ENCODE data around the gene ROR1. TPM values are rescaled to one million over a fixed set of nuclear protein-coding genes. Genes with fewer than 3 reads are reported as not detected.

Gene ROR1
- total and polyA plus RNA-seq, 4 experiments from 2014 or later = not detected

GRCh38 chr1:63988941-63989340 is 215.1 kb downstream of the ROR1 start:
- H3K9me3 Mint-ChIP-seq = peaks cover 0 to 6% (median 0%) of the 10 kb centered on the region in 8 donors
- no peaks in the 10 kb centered on the region for H3K36me3 ChIP-seq (ENCODE audit: insufficient read depth, low read length)
- H3K4me3 Mint-ChIP-seq = no peak overlapping the region
- no peaks in the 10 kb centered on the region for H3K4me1 Mint-ChIP-seq
- CTCF ChIA-PET (ENCODE audit: partially characterized antibody) = no interaction called here
- peaks cover 3% of the 10 kb centered on the region for H3K27me3 ChIP-seq (ENCODE audit: insufficient read depth, low read length)
- no peak overlapping the region for H3K4me3 ChIP-seq (ENCODE audit: low read length in 2 of 2)
- no peaks in the 10 kb centered on the region for H3K4me1 ChIP-seq (ENCODE audit: insufficient read depth, low read length)
- intact Hi-C loops (cut with micrococcal nuclease) = no loop called here
- H3K36me3 Mint-ChIP-seq = no peaks in the 10 kb centered on the region
- no peak overlapping the region for H3K27ac ChIP-seq (ENCODE audit: low read depth, low read length)
- no peak overlapping the region for H3K27ac Mint-ChIP-seq
- peaks cover 0 to 7% of the 10 kb centered on the region in 2 donors for H3K27me3 Mint-ChIP-seq
- H3K9me3 ChIP-seq (ENCODE audit: control insufficient read depth in 1 of 2, low read length in 2 of 2) = no peaks in the 10 kb centered on the region
- DNase-seq = no peak
- POLR2A ChIA-PET (ENCODE audit: partially characterized antibody) = no interaction called here

DNA sequence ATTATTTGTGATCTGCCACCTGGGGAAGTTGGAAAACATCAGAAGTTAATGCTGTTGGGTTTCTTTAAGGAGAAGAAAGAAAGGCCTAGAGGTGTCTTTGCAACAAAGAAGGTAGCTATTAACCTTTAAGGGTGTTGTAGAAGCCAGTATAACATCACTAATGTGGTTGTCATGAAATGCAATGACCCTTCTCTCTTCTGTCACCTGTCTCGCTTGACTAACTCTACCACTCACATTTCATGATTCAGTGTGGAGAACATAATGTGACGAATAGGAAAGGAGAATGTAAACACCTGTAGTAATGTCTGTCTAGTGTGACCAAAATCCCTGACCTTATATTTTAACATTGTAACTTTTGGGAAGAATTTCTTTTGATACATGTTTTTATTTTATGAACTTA is 217.9 kb downstream of the ROR1 start:
- Histone ChIP-seq H3K9me3 (ENCODE audit: control insufficient read depth in 1 of 2, low read length in 2 of 2) (no peaks in the 10 kb centered on the region), H3K27ac (ENCODE audit: low read depth, low read length) (no peak overlapping the region), H3K36me3 (ENCODE audit: insufficient read depth, low read length) (no peaks in the 10 kb centered on the region), H3K4me1 (ENCODE audit: insufficient read depth, low read length) (no peaks in the 10 kb centered on the region), H3K27me3 (ENCODE audit: insufficient read depth, low read length) (peaks cover 3% of the 10 kb centered on the region), H3K4me3 (ENCODE audit: low read length in 2 of 2) (no peak overlapping the region)
- DNase-seq = no peak
- intact Hi-C loops (cut with micrococcal nuclease) = no loop called here
- H3K9me3 Mint-ChIP-seq = peaks cover 0 to 6% (median 0%) of the 10 kb centered on the region in 8 donors
- H3K36me3 Mint-ChIP-seq = no peaks in the 10 kb centered on the region
- CTCF ChIA-PET (ENCODE audit: partially characterized antibody) = no interaction called here
- H3K27me3 Mint-ChIP-seq = peaks cover 0 to 6% of the 10 kb centered on the region in 2 donors
- H3K27ac Mint-ChIP-seq = no peak overlapping the region
- H3K4me1 Mint-ChIP-seq = no peaks in the 10 kb centered on the region
- no peak overlapping the region for H3K4me3 Mint-ChIP-seq
- POLR2A ChIA-PET (ENCODE audit: partially characterized antibody) = no interaction called here

DNA sequence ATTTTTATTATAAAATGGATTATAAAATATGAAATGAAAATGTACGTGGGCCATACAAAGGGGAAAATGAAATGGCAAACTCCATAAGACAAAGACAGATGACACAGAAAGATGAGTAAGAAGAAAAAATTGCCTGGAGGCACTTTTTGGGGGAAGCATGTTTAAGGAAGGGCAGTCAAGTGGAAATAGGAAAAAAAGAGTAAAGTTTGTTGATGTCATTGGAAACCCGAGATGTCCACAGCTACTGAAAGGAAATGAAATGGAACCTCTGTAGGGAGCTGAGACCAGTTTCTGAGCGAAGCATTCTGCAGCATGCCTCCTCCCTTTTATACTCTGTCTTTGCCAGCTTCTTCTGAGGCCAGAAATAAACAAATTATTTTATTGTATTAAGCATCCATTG is 226.2 kb downstream of the ROR1 start:
- no peak overlapping the region for H3K4me3 Mint-ChIP-seq
- CTCF ChIA-PET (ENCODE audit: partially characterized antibody) = no interaction called here
- Histone ChIP-seq H3K4me1 (ENCODE audit: insufficient read depth, low read length) (no peaks in the 10 kb centered on the region), H3K4me3 (ENCODE audit: low read length in 2 of 2) (no peak overlapping the region), H3K36me3 (ENCODE audit: insufficient read depth, low read length) (no peaks in the 10 kb centered on the region), H3K9me3 (ENCODE audit: control insufficient read depth in 1 of 2, low read length in 2 of 2) (no peaks in the 10 kb centered on the region), H3K27me3 (ENCODE audit: insufficient read depth, low read length) (no peaks in the 10 kb centered on the region), H3K27ac (ENCODE audit: low read depth, low read length) (no peak overlapping the region)
- H3K27ac Mint-ChIP-seq = no peak overlapping the region
- H3K36me3 Mint-ChIP-seq = no peaks in the 10 kb centered on the region
- POLR2A ChIA-PET (ENCODE audit: partially characterized antibody) = no interaction called here
- H3K9me3 Mint-ChIP-seq = peaks cover 0 to 7% (median 0%) of the 10 kb centered on the region in 8 donors
- intact Hi-C loops (cut with micrococcal nuclease) = no loop called here
- peaks cover 2 to 3% of the 10 kb centered on the region in 2 donors for H3K27me3 Mint-ChIP-seq
- DNase-seq = no peak
- H3K4me1 Mint-ChIP-seq = no peaks in the 10 kb centered on the region

- Histone ChIP-seq H3K9me3 (ENCODE audit: control insufficient read depth in 1 of 2, low read length in 2 of 2) (no peaks in the 10 kb centered on the region), H3K4me1 (ENCODE audit: insufficient read depth, low read length) (no peaks in the 10 kb centered on the region), H3K36me3 (ENCODE audit: insufficient read depth, low read length) (no peaks in the 10 kb centered on the region), H3K4me3 (ENCODE audit: low read length in 2 of 2) (no peak overlapping the region), H3K27me3 (ENCODE audit: insufficient read depth, low read length) (no peaks in the 10 kb centered on the region), H3K27ac (ENCODE audit: low read depth, low read length) (no peak overlapping the region)
- peaks cover 0 to 7% (median 0%) of the 10 kb centered on the region in 8 donors for H3K9me3 Mint-ChIP-seq
- no peak overlapping the region for H3K4me3 Mint-ChIP-seq
- ChIA-PET POLR2A (ENCODE audit: partially characterized antibody) (no interaction called here), CTCF (ENCODE audit: partially characterized antibody) (no interaction called here)
- H3K36me3 Mint-ChIP-seq = no peaks in the 10 kb centered on the region
- intact Hi-C loops (cut with micrococcal nuclease) = no loop called here
- no peak overlapping the region for H3K27ac Mint-ChIP-seq
- H3K27me3 Mint-ChIP-seq = peaks cover 2 to 3% of the 10 kb centered on the region in 2 donors
- H3K4me1 Mint-ChIP-seq = no peaks in the 10 kb centered on the region
- no peak for DNase-seq
Measured at GRCh38 chr1:64001038-64001437, 227.2 kb downstream of the ROR1 start.

- no peak overlapping the region for H3K4me3 Mint-ChIP-seq
Measured at GRCh38 chr1:64004451-64005025, 230.7 kb downstream of the ROR1 start.

DNA sequence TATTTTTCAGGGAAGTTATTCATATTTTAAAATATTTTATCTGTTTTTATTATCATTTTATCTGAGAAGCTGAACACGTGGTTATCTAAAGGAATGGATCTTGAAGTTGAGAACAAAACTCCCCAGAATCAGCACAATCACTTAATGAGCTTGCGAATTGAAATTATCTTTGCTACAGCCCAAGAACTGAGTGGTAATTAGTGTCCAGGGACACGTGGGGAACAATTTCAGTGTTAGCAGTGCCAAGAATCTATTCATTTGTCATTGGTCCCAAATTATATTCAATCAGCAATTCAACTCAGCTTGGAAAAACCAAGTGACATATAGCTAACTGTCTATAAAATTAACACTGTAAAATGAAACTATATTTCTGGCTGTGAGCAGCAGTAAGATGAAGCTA is 232.0 kb downstream of the ROR1 start:
- Histone ChIP-seq H3K27ac (ENCODE audit: low read depth, low read length) (no peak overlapping the region), H3K36me3 (ENCODE audit: insufficient read depth, low read length) (no peaks in the 10 kb centered on the region), H3K4me3 (ENCODE audit: low read length in 2 of 2) (no peak overlapping the region), H3K27me3 (ENCODE audit: insufficient read depth, low read length) (no peaks in the 10 kb centered on the region), H3K9me3 (ENCODE audit: control insufficient read depth in 1 of 2, low read length in 2 of 2) (no peaks in the 10 kb centered on the region), H3K4me1 (ENCODE audit: insufficient read depth, low read length) (no peaks in the 10 kb centered on the region)
- Mint-ChIP-seq H3K9me3 (peaks cover 0 to 7% (median under 1%) of the 10 kb centered on the region in 8 donors), H3K27me3 (peaks cover 3 to 6% of the 10 kb centered on the region in 2 donors), H3K36me3 (no peaks in the 10 kb centered on the region), H3K27ac (no peak overlapping the region), H3K4me1 (no peaks in the 10 kb centered on the region), H3K4me3 (no peak overlapping the region)
- intact Hi-C loops (cut with micrococcal nuclease) = no loop called here
- CTCF ChIA-PET (ENCODE audit: partially characterized antibody) = no interaction called here
- no peak for DNase-seq
- POLR2A ChIA-PET (ENCODE audit: partially characterized antibody) = no interaction called here

More at GRCh38 chr1:64004451-64005025, 230.7 kb downstream of the ROR1 start:
- Histone ChIP-seq H3K4me3 (ENCODE audit: low read length in 2 of 2) (no peak overlapping the region), H3K4me1 (ENCODE audit: insufficient read depth, low read length) (no peaks in the 10 kb centered on the region), H3K36me3 (ENCODE audit: insufficient read depth, low read length) (no peaks in the 10 kb centered on the region), H3K27ac (ENCODE audit: low read depth, low read length) (no peak overlapping the region), H3K9me3 (ENCODE audit: control insufficient read depth in 1 of 2, low read length in 2 of 2) (no peaks in the 10 kb centered on the region), H3K27me3 (ENCODE audit: insufficient read depth, low read length) (no peaks in the 10 kb centered on the region)
- Mint-ChIP-seq H3K4me1 (no peaks in the 10 kb centered on the region), H3K36me3 (no peaks in the 10 kb centered on the region), H3K27ac (no peak overlapping the region), H3K27me3 (peaks cover 0 to 2% of the 10 kb centered on the region in 2 donors), H3K9me3 (peaks cover 0 to 7% (median 0%) of the 10 kb centered on the region in 8 donors)
- POLR2A ChIA-PET (ENCODE audit: partially characterized antibody) = no interaction called here
- intact Hi-C loops (cut with micrococcal nuclease) = no loop called here
- DNase-seq = no peak
- CTCF ChIA-PET (ENCODE audit: partially characterized antibody) = no interaction called here

DNA sequence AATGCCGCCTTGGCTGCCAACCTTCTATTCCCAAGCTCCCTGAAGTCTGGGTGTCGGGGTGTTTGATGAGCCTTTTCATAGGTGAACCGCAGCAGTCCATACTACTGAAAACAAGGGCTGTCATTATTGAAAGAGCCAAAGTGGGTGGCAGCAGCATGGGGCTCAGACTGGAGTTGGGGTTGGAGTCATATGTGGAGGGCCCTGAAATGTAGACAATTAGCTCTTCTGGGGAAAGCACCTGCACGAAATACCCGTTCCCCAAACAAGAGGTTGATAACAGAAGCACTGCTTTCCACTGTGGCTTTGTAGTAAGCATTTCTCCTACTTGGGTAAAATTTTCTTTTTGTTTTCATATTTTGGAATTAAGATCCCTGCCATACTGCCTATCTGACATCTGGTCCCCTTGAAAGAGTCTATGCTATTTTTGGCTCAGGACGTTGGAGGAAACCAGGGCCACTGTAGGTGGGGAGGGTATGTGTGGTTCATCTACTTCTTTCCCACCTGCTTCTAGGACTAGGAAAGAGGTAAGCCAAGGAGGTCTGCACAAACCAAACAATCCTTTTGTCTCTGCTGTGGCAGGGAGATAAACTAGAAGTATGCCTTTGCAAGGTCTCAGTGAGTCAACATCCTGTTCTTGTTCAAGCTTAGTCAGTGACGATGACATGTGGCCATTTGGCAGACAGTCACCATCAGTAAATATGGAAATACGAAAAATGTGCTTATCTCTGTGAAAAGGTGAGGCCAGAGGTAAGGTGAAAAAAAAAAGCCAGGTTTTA is 232.6 kb downstream of the ROR1 start:
- Mint-ChIP-seq H3K4me1 (no peaks in the 10 kb centered on the region), H3K27ac (no peak overlapping the region), H3K27me3 (peaks cover 3 to 7% of the 10 kb centered on the region in 2 donors), H3K36me3 (no peaks in the 10 kb centered on the region), H3K4me3 (no peak overlapping the region), H3K9me3 (peaks cover 0 to 7% (median under 1%) of the 10 kb centered on the region in 8 donors)
- CTCF ChIA-PET (ENCODE audit: partially characterized antibody) = no interaction called here
- H3K4me1 ChIP-seq (ENCODE audit: insufficient read depth, low read length) = no peaks in the 10 kb centered on the region
- no peaks in the 10 kb centered on the region for H3K36me3 ChIP-seq (ENCODE audit: insufficient read depth, low read length)
- H3K27me3 ChIP-seq (ENCODE audit: insufficient read depth, low read length) = no peaks in the 10 kb centered on the region
- H3K9me3 ChIP-seq (ENCODE audit: control insufficient read depth in 1 of 2, low read length in 2 of 2) = no peaks in the 10 kb centered on the region
- no peak for DNase-seq
- no peak overlapping the region for H3K27ac ChIP-seq (ENCODE audit: low read depth, low read length)
- intact Hi-C loops (cut with micrococcal nuclease) = no loop called here
- H3K4me3 ChIP-seq (ENCODE audit: low read length in 2 of 2) = no peak overlapping the region
- POLR2A ChIA-PET (ENCODE audit: partially characterized antibody) = no interaction called here

Data from CD4-positive, alpha-beta memory T cell (primary cell).